ENCODE results near the gene MEGF9.

The MEGF9 gene

GRCh38 chr9:120705174-120705573, 9.1 kb downstream of the MEGF9 start:
- no peak overlapping the region for H3K27ac ChIP-seq (ENCODE audit: low read depth, low read length)
- peaks cover 9% of the 10 kb centered on the region for H3K79me2 ChIP-seq (ENCODE audit: control insufficient read depth, insufficient read depth, low read length, unreplicated experiment)
- no peak overlapping the region for H3K4me3 ChIP-seq (ENCODE audit: low read depth, low read length)
- H3K36me3 ChIP-seq (ENCODE audit: insufficient read depth, low read length): no peaks in the 10 kb centered on the region
- H2AFZ ChIP-seq (ENCODE audit: low read length, unreplicated experiment): no peak overlapping the region
- H3K27me3 ChIP-seq (ENCODE audit: insufficient read depth, low read length): no peaks in the 10 kb centered on the region
- peaks cover 16% of the 10 kb centered on the region for H3K4me1 ChIP-seq (ENCODE audit: control insufficient read depth, insufficient read depth, low read length, unreplicated experiment)

- H3K27me3 ChIP-seq (ENCODE audit: insufficient read depth, low read length): no peaks in the 10 kb centered on the region
- H3K4me1 ChIP-seq (ENCODE audit: control insufficient read depth, insufficient read depth, low read length, unreplicated experiment): peaks cover 31% of the 10 kb centered on the region
- no peak overlapping the region for H3K4me3 ChIP-seq (ENCODE audit: low read depth, low read length)
- H3K27ac ChIP-seq (ENCODE audit: low read depth, low read length): no peak overlapping the region
- no peak overlapping the region for H2AFZ ChIP-seq (ENCODE audit: low read length, unreplicated experiment)
- no peaks in the 10 kb centered on the region for H3K36me3 ChIP-seq (ENCODE audit: insufficient read depth, low read length)
- peaks cover 7% of the 10 kb centered on the region for H3K79me2 ChIP-seq (ENCODE audit: control insufficient read depth, insufficient read depth, low read length, unreplicated experiment)
Observed at GRCh38 chr9:120702075-120702474, 12.2 kb downstream of the MEGF9 start.

- H3K36me3 ChIP-seq (ENCODE audit: insufficient read depth, low read length): no peaks in the 10 kb centered on the region
- no peak overlapping the region for H3K4me3 ChIP-seq (ENCODE audit: low read depth, low read length)
- H2AFZ ChIP-seq (ENCODE audit: low read length, unreplicated experiment): no peak overlapping the region
- no peaks in the 10 kb centered on the region for H3K27me3 ChIP-seq (ENCODE audit: insufficient read depth, low read length)
- peaks cover 39% of the 10 kb centered on the region for H3K4me1 ChIP-seq (ENCODE audit: control insufficient read depth, insufficient read depth, low read length, unreplicated experiment)
- peaks cover 7% of the 10 kb centered on the region for H3K79me2 ChIP-seq (ENCODE audit: control insufficient read depth, insufficient read depth, low read length, unreplicated experiment)
- H3K27ac ChIP-seq (ENCODE audit: low read depth, low read length): no peak overlapping the region
Observed at GRCh38 chr9:120701248-120701647, 13.0 kb downstream of the MEGF9 start.

GRCh38 chr9:120698766-120699165, 15.5 kb downstream of the MEGF9 start:
- no peak overlapping the region for H3K4me3 ChIP-seq (ENCODE audit: low read depth, low read length)
- H3K27me3 ChIP-seq (ENCODE audit: insufficient read depth, low read length): no peaks in the 10 kb centered on the region
- no peaks in the 10 kb centered on the region for H3K36me3 ChIP-seq (ENCODE audit: insufficient read depth, low read length)
- H3K79me2 ChIP-seq (ENCODE audit: control insufficient read depth, insufficient read depth, low read length, unreplicated experiment): peaks cover 10% of the 10 kb centered on the region
- H2AFZ ChIP-seq (ENCODE audit: low read length, unreplicated experiment): no peak overlapping the region
- H3K4me1 ChIP-seq (ENCODE audit: control insufficient read depth, insufficient read depth, low read length, unreplicated experiment): peaks cover 44% of the 10 kb centered on the region
- no peak overlapping the region for H3K27ac ChIP-seq (ENCODE audit: low read depth, low read length)

GRCh38 chr9:120697448-120697847, 16.8 kb downstream of the MEGF9 start:
- Histone ChIP-seq H3K27ac (ENCODE audit: low read depth, low read length) (no peak overlapping the region), H3K4me1 (ENCODE audit: control insufficient read depth, insufficient read depth, low read length, unreplicated experiment) (peaks cover 56% of the 10 kb centered on the region), H2AFZ (ENCODE audit: low read length, unreplicated experiment) (no peak overlapping the region), H3K4me3 (ENCODE audit: low read depth, low read length) (no peak overlapping the region), H3K27me3 (ENCODE audit: insufficient read depth, low read length) (no peaks in the 10 kb centered on the region), H3K79me2 (ENCODE audit: control insufficient read depth, insufficient read depth, low read length, unreplicated experiment) (peaks cover 10% of the 10 kb centered on the region), H3K36me3 (ENCODE audit: insufficient read depth, low read length) (no peaks in the 10 kb centered on the region)

- Histone ChIP-seq H3K4me1 (ENCODE audit: control insufficient read depth, insufficient read depth, low read length, unreplicated experiment) (peaks cover 61% of the 10 kb centered on the region), H3K36me3 (ENCODE audit: insufficient read depth, low read length) (no peaks in the 10 kb centered on the region), H3K27me3 (ENCODE audit: insufficient read depth, low read length) (no peaks in the 10 kb centered on the region)
Observed at GRCh38 chr9:120696551-120697230, 17.6 kb downstream of the MEGF9 start.

GRCh38 chr9:120694559-120694958, 19.7 kb downstream of the MEGF9 start:
- H3K4me3 ChIP-seq (ENCODE audit: low read depth, low read length): no peak overlapping the region
- no peaks in the 10 kb centered on the region for H3K27me3 ChIP-seq (ENCODE audit: insufficient read depth, low read length)
- peaks cover 77% of the 10 kb centered on the region for H3K4me1 ChIP-seq (ENCODE audit: control insufficient read depth, insufficient read depth, low read length, unreplicated experiment)
- H3K36me3 ChIP-seq (ENCODE audit: insufficient read depth, low read length): no peaks in the 10 kb centered on the region
- H3K79me2 ChIP-seq (ENCODE audit: control insufficient read depth, insufficient read depth, low read length, unreplicated experiment): peaks cover 10% of the 10 kb centered on the region
- H2AFZ ChIP-seq (ENCODE audit: low read length, unreplicated experiment): no peak overlapping the region
- H3K27ac ChIP-seq (ENCODE audit: low read depth, low read length): no peak overlapping the region

More at GRCh38 chr9:120696551-120697230, 17.6 kb downstream of the MEGF9 start:
- H3K27ac ChIP-seq (ENCODE audit: low read depth, low read length): peak overlapping the region; percentile 38
- H2AFZ ChIP-seq (ENCODE audit: low read length, unreplicated experiment): no peak overlapping the region
- H3K79me2 ChIP-seq (ENCODE audit: control insufficient read depth, insufficient read depth, low read length, unreplicated experiment): peaks cover 10% of the 10 kb centered on the region
- H3K4me3 ChIP-seq (ENCODE audit: low read depth, low read length): peak overlapping the region; percentile 6; the same call in 1 of the 2 replicates

- Histone ChIP-seq H3K36me3 (ENCODE audit: insufficient read depth, low read length) (no peaks in the 10 kb centered on the region), H3K79me2 (ENCODE audit: control insufficient read depth, insufficient read depth, low read length, unreplicated experiment) (peaks cover 15% of the 10 kb centered on the region), H3K27me3 (ENCODE audit: insufficient read depth, low read length) (no peaks in the 10 kb centered on the region), H3K27ac (ENCODE audit: low read depth, low read length) (peak overlapping the region; percentile 62), H3K4me3 (ENCODE audit: low read depth, low read length) (no peak overlapping the region), H2AFZ (ENCODE audit: low read length, unreplicated experiment) (no peak overlapping the region), H3K4me1 (ENCODE audit: control insufficient read depth, insufficient read depth, low read length, unreplicated experiment) (peaks cover 70% of the 10 kb centered on the region)
Observed at GRCh38 chr9:120693700-120694008, 20.6 kb downstream of the MEGF9 start.

- H3K27ac ChIP-seq (ENCODE audit: low read depth, low read length): peak overlapping the region; percentile 62
- peaks cover 9% of the 10 kb centered on the region for H3K79me2 ChIP-seq (ENCODE audit: control insufficient read depth, insufficient read depth, low read length, unreplicated experiment)
- no peaks in the 10 kb centered on the region for H3K36me3 ChIP-seq (ENCODE audit: insufficient read depth, low read length)
- H3K4me3 ChIP-seq (ENCODE audit: low read depth, low read length): no peak overlapping the region; the same call in 1 of the 2 replicates
- H3K4me1 ChIP-seq (ENCODE audit: control insufficient read depth, insufficient read depth, low read length, unreplicated experiment): peaks cover 65% of the 10 kb centered on the region
- no peaks in the 10 kb centered on the region for H3K27me3 ChIP-seq (ENCODE audit: insufficient read depth, low read length)
- H2AFZ ChIP-seq (ENCODE audit: low read length, unreplicated experiment): no peak overlapping the region
Observed at GRCh38 chr9:120692901-120693699, 21.2 kb downstream of the MEGF9 start.

- Histone ChIP-seq H3K27me3 (ENCODE audit: insufficient read depth, low read length) (no peaks in the 10 kb centered on the region), H2AFZ (ENCODE audit: low read length, unreplicated experiment) (no peak overlapping the region), H3K79me2 (ENCODE audit: control insufficient read depth, insufficient read depth, low read length, unreplicated experiment) (peaks cover 6% of the 10 kb centered on the region), H3K4me1 (ENCODE audit: control insufficient read depth, insufficient read depth, low read length, unreplicated experiment) (peaks cover 42% of the 10 kb centered on the region), H3K36me3 (ENCODE audit: insufficient read depth, low read length) (no peaks in the 10 kb centered on the region), H3K27ac (ENCODE audit: low read depth, low read length) (no peak overlapping the region), H3K4me3 (ENCODE audit: low read depth, low read length) (no peak overlapping the region)
Observed at GRCh38 chr9:120690372-120690771, 23.9 kb downstream of the MEGF9 start.

- Histone ChIP-seq H3K36me3 (ENCODE audit: insufficient read depth, low read length) (no peaks in the 10 kb centered on the region), H3K27ac (ENCODE audit: low read depth, low read length) (no peak overlapping the region), H3K4me1 (ENCODE audit: control insufficient read depth, insufficient read depth, low read length, unreplicated experiment) (peaks cover 48% of the 10 kb centered on the region), H2AFZ (ENCODE audit: low read length, unreplicated experiment) (no peak overlapping the region), H3K4me3 (ENCODE audit: low read depth, low read length) (no peak overlapping the region), H3K79me2 (ENCODE audit: control insufficient read depth, insufficient read depth, low read length, unreplicated experiment) (peaks cover 6% of the 10 kb centered on the region), H3K27me3 (ENCODE audit: insufficient read depth, low read length) (no peaks in the 10 kb centered on the region)
Observed at GRCh38 chr9:120689860-120690259, 24.4 kb downstream of the MEGF9 start.

All from ACC112 (cell line).